ENCODE results near the gene FBXW5.

Gene FBXW5

DNA sequence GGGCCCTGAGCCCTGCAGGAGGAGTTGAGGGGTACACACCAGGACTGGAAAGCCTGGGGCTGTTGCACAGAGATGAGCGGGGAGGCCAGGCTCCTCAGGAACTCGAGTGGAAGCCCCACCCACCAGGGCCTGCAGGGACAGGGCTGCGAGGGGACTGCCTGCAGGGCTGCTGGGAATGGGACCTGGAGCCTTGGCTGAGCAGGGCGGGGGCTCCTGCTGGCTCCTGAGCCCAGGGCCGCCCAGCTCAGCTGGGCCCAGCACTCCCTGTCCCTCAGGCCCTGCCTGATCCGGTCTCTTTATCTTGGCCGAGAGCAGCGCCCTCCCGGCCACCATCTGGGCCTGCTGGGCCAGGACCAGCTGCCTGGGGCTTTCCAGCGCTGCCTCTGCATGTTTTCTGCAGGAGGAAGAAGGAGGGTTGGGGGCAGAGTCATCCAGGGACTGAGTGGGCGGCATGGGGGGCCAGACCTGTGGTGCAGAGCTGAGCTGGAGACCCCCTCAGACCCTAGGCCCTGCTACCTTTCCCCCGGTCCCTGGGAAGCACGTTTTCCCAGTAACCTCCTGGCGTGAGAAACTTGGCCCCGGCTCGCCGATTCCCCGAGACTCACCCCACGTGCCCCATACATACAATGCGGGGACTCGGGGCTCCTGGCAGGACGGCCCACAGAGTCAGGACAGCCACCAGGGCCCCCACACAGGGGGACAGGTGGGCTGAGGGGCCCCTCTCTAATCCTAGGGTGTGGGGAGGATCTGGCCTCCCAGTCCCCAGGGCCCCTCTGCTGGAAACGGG is 16.9 kb upstream of the FBXW5 start:
- DNase-seq = no peak

DNA sequence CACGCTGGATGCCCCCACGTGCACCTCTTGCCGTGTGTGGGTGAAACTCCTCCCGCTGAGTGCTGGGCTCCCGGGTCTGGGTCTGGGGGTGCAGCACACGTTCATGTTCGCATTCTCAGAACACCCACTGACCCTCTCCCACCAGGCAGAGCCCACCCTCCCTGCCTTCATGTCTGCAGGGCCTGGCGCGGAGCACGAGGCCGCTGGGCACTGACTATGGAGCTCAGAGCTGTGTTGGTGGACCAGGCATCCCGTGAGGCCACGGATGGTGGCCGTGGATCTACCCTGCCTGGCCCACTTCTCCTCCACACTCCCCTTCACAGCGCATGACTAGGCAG is 16.4 kb upstream of the FBXW5 start:
- DNase-seq = no peak

DNA sequence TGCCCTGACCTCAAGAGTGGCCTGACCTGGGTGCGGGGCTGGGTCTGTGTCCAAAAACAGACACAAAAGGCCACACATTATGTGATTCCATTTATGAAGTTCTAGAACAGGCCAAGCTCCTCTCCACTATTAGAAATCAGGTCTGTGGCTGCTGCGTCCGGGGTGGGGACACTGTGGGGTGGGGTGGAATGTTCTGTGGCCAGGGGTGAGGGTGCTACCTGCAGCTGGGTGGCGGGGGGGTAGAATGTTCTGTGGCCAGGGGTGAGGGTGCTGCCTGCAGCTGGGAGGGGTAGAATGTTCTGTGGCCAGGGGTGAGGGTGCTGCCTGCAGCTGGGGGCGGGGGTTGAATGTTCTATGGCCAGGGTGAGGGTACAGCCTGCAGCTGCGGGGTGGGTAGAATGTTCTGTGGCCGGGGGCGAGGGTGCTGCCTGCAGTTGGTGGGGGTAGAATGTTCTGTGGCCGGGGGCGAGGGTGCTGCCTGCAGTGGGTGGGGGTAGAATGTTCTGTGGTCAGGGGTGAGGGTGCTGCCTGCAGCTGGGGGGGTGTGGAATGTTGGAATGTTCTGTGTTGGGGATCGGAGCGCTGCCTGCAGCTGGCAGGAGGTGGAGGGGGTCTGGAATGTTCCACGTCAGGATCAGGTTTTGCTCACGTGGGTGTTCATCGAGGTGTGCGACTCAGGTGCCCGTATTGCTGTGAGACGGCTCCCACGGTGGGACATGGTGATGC is 15.8 kb upstream of the FBXW5 start:
- no peak for DNase-seq

DNA sequence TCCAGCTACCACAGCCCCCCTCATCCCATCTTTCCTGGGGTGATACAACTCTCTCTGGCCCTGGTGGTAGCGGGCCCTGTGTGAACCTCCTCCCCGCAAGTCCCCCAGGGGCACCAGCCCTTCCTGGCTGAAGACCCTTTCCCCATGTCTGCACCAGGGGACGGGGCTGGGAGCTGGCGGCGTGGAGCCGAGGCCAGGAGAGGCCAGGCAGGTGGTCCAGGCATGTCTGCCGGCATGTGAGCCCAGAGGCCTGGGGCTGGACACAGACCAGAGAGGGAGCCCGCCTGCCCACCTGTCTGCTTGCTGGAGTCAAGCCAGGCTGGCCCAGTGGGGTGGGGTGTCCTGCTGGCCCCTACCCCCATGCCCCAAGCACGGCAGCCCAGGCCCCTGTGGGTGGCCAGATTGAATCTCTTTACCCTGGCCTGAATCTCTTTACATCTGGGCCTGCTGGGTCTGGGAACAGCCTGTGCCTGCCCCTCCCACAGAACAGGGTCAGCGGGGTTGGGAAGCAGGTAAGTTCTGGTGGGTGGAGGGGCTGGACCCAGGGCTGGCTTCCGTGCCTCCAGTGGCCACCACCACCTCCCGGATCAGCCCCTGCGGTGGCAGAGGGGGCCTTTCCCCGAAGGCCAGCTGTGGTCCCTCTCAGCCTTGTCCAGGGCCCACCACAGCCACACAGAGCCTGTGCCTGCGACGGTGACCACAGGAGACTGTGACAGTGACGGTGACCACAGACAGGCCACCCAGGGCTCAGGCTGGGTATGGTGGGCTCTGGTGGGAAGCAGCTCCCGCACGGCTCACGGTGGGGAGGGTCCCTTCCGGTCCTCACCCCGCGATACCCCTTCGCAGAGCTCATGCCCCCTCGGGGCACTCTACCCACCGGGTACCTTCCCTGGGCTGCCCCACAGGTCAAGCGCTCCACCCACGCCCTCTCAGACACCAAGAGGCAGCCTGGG is 14.6 kb upstream of the FBXW5 start:
- DNase-seq = no peak

DNA sequence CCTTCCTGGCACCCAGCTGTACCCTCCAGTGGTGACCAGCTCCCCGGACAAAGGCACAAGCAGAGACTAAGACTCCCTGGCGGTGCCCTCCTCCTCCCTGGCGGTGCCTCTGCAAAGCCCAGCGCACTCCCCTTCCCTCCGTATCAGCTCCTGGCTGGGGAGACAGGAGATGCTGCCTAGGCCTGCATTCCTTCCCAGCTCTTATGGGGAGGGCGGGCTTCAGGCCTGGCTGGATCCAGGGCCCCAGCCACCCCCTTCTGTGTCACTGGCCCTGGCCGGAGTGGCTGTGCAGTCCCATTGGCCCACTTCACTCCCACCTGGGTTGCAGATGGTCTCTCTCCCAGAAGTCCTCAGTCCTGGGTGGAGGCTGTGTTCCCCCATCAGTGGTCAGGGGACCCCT is 13.9 kb upstream of the FBXW5 start:
- no peak for DNase-seq

DNA sequence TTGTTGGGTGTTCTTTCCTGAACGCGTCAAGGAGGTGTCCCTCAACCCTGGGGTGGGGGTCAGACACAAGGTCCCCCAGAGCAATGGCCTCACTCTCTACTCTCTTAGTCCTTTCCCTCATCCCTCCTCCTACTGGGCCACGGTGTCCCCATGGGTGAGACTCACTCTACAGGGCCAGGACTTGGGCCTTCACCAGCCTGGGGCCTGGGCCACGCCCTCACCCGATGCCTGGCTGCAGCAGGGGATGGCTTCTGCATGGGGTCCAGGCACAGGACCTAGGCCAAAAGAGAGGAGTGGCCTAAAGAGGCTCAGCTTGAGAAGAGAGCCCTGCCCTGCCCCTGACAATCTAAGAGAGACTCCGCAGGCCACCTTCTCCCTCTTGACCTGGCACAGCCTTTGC is 13.4 kb upstream of the FBXW5 start:
- DNase-seq = no peak

DNA sequence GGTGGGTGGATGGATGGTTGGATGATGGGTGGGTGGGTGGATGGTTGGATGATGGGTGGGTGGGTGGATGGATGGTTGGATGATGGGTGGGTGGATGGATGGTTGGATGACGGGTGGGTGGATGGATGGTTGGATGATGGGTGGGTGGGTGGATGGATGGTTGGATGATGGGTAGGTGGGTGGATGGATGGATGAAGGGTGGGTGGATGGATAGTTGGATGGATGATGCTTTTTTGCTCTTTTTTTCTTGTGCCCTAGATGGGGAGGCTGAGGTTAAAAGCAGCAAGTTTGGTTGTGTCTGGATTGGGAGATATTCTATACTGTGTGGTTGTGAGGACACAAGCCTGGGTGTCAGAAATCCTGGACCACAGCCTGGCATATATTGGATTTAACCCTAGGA is 12.9 kb upstream of the FBXW5 start:
- DNase-seq = no peak

DNA sequence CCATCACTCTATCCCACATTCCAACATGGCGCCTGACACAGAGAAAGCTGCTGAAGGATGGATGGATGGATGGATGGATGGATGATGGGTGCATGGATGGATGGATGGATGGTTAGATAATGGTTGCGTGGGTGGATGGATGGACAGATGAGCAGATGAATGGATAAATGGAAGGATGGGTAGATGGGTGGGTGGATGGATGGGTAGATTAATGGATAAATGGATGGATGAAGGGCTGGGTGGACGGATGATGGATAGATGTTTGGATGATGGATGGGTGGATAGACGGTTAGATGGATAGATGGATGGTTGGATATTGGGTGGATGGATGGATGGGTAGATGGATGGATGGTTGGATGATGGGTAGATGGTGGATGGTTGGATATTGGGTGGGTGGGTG is 12.1 kb upstream of the FBXW5 start:
- DNase-seq = no peak

DNA sequence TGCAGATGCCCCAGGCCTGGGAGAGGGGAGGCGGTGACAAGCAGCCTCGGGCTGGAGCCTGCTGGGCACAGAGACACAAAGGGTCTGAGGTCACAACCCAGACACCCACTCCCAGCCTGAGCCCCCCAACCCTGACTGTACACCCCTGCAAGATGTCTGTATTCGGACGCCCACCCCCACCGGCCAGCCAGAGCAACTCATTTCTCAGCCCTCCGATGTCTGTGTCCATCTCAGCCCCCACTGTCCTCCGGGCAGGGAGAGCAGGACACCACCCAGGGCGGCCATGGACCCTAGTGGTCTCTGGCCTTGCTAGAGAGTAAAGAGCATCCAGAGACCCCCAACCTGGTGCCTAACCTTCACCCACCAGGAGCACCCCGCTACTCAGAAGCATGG is 11.4 kb upstream of the FBXW5 start:
- no peak for DNase-seq

DNA sequence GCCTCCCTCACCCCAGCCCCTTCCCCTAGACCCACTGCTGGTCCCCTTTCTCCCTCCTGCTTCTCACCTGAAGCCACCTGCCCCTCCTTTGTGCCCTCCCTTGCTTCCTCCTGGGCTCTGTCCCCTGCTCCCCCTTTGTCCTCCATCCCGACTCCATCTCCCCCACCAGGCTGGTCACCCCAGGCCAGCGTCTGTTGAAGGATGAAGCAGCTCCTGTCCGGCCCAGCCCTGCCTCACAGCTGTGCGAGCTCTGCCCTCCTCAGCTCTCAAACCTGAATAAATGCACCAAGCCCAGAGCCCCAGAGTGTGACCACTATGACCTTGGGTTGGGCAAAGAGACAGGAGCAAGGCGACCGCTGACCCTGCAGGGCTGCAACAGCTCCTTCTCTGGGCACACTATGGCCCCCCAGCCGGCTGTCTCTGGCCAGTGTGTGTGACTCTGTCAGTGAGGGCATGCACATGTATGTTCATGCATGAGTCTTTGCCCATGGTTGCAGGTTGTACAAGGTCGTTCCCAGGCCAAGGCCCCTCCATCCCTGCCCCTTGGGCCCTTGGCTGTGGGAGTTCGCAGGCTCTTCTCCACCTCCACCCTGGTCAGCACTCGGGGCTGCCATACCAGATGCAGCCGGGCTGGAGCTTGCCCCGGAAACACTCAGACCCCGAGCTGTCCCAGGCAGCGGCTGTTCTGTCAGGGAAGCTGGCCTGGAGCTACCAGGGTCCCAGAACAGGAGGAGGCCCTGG is 10.8 kb upstream of the FBXW5 start:
- DNase-seq = no peak

DNA sequence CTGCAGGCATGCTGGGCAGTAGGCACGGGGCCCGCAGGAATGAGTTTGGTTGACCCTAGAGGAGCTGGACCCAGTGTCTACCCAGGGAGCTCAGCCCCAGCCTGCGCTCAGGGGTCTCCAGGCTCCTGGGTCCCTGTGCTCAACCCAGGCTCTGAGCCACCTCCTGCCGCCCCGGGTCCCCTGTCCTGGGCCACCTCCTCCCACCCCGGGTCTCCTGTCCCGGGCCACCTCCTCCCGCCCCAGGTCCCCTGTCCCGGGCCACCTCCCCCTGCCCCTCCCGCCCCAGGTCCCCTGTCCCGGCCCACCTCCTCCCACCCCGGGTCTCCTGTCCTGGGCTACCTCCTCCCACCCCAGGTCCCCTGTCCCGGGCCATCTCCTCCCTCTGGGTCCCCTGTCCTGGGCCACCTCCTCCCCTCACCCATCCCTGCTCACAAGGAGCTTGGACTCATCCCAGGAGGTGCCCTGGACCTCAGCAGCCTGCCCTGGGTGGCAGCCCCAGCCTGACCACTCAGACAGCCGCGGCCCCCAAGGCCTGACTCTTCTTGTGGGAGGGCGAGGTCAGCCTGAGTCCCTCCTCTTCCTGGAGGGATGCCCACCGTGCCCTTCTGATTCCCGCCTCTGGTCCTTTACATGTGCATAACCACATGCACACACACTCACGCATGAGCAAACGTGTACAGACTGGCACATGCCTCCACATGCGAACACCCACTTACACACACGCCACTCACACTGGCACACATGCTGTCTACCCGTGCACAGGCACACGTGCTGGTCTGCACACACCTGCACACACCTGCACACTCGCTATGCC is 9.9 kb upstream of the FBXW5 start:
- no peak for DNase-seq

DNA sequence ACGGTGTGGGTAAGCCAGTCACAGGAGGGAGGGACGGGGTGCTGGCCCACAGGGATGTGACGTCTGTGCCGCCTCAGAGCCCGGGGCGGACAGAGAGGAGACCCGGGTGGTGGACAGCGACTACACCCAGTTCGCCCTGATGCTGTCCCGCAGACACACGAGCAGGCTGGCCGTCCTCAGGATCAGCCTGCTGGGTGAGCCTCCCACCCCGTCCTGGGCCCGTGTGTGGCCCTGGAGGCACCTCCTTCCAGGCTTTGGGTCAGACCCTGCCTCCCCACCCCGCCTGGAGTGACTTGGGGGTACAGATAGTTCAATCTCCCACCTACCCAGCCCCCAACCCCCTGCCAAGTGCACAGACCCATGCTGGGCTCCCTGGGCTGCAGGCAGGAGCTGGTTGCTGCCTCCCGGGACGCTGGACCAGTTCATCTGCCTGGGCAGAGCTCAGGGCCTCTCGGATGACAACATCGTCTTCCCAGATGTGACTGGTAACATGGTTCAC is 9.3 kb upstream of the FBXW5 start:
- DNase-seq = no peak

DNA sequence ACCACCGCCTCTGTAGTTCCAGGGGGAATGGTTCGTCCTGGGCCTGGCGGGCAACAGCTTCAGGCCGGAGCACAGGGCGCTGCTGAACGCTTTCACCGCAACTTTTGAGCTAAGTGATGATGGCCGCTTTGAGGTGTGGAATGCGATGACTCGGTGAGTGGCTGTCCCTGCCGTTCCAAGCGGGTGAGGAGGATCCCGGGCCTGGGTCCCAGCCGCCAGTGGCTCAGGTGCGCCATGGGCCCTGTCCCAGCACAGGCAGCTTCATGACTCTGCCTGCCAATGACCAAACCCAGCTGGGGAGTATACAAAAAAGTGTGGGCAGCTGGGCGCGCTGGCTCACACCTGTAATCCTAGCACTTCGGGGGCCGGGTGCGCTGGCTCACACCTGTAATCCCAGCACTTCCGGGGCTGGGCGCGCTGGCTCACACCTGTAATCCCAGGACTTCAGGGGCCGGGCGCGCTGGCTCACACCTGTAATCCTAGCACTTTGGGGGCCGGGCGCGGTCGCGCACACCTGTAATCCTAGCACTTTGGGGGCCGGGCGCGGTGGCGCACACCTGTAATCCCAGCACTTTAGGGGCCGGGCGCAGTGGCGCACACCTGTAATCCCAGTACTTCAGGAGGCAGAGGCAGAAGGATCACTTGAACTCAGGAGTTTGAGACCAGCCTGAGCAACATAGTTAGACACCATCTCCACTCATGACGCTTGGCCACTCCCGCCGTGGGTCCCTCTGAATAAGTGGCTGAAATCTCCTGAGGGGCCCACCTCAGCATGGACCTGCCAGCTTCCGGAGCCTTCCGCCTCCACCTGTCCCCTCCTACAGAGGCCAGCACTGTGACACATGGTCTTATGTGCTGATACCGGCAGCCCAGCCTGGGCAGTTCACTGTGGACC is 8.6 kb upstream of the FBXW5 start:
- no peak for DNase-seq

DNA sequence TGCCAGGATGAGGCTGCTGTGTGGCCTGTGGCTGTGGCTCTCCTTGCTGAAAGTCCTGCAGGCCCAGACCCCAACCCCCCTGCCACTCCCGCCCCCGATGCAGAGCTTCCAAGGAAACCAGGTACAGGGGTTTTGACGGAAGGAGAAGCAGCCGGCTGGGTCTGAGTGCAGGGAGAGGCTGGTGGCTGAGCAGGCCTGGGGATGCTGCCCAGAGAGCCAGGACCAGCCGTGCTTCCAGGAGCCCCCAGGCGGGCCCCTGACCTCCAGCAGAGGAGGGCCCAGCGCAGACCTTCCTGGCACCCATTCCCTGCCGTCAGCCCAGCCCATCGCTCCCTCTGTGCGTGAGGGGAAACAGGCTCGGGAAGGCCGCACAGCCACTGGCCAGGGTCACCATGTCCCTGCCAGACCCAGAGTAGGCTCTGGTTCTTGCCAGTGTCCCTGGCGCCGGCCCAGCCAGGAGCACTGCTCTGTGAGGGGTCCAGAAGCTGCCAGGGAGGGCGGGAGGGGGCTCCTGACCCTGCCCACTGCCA is 7.8 kb upstream of the FBXW5 start:
- no peak for DNase-seq

DNA sequence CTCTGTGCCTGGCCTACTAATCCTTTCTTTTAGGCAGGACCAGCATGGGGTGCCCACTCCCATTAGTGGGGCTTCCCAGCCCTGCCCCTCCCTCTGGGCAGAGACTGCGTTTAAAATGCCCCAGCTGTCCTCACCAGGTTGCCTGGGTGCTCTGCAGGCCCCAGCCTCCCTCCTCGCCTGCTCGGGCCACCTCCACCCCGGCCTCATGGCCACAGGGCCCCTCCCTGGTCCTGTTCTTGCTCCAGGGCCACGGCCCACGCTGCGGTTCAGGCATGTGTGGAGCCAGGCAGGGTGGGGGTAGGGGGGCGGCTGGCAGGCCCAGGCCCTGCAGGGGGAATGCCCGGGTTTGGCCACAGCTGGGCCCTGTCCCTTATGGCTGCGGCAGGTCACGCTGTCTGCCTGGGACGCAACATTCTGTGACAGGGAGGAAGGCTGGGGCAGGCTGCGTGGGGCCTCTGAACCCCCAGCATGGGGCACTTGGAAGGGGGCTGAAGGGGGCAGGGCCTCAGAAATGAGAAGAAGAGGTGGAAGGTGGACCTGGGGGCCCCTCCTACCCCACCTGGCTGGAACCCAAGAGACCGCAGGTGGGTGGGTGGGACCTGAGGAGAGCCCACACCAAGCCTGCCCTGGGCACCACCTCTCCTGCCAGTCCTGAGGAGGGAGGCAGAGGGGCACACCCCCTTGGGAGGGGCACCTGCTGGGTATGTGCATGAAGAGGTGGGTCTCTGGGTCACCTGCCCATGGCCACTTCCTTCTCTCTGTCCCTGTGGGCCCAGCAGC is 7.2 kb upstream of the FBXW5 start, which contains the start of gene LCN12:
TSS of gene LCN12 (plus strand) at position 733 of the 780 bp plus-strand sequence. CDS start 55 bp downstream, outside the sequence.
- DNase-seq = no peak

DNA sequence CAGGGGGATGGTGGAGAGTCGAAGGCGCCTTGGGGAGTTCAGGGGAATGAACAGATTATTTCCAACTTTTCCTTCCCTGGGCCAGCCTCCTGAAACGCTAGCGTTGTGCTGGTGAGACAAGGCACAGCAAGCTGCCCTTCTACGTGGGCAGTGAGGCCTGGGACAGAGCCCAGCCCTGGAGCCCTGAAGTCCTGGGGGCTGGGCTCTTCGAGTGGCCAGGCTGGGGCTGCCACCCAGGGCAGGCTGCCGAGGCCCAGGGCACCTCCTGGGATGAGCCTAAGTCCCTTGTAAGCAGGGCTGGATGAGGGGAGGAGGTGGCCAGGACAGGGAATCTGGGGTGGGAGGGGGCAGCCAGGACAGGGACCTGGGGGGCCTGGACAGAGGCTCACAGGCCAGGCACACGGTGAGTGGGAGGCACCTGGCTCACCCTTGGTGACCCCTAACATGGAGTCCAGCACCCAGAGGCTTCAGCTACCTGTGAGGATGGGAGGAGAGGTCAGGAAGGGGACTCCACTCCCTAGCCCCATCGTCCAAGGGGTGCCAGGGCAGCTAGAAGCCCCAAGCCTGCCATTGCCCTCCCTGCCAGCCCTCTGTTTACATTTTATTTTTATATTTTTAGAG is 6.2 kb upstream of the FBXW5 start:
- no peak for DNase-seq

DNA sequence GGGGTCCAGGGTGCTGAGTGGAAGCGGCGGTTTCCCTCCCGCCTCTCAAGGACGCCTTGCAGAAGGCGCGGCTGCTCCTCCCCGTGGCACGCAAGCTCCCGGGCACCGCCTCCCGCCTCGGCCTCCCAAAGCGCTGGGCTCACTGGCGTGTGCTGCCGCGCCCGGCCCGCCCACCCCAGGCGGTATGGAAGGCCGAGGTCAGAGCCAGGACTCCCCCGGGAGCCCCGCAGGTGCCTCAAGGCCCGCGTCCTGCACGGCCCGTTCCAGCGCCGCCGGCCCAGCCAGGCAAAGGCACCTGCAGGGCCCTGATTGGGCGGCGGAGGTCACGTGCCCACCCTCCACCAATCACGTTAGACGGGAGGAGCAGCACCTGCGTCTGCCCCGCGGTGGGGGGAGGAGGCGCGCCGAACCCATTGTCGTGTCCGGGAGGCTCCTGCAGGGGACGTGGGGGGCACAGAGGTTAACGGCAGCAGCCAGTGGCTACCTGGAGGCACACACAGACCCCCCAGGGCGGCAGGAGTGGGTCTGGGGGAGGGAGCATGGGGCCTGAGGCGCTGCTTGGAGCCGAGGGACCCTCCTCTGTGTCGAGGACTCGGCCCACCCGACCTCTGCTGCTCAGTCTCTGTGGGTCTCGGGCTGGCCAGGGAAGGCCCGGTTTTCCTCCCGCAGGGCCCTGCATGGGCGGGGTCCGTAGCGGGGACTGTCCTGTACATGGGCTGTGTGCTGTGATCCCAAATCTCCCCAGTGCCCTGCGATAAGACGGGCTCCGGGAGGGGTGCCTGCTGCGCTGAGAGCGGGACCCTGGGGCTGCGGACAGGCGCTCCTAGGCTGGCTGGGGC is 5.5 kb upstream of the FBXW5 start:
- peak; percentile 96 for DNase-seq

DNA sequence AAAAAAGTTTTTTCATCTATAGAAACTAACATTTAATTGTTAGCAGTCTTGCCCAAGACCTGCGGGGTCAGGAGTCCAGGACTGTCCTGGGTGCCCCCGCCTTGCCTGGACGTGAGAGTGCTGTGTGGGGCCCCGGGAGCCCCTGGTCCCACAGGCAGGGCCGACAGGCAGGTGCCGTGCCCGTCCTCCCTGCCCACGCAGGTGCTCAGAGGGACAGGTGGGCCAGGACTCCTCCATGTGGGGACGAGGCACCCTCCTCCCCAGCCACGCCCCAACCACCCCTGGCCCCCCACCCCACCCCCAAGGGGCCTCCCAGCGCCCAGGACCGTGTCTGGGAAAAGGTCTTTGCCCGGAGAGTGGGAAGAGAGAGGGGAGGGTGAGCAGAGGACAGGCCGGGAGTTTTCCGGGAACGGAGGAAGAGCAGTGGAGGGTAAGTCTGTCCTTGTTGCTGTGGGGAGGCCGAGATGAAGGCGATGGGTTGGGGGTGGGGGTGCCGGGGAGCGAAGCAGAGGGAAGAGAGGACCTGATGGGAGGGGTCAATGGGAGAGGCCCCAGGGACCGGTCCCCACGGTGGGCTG is 4.8 kb upstream of the FBXW5 start:
- DNase-seq = no peak
